GM10266 (cell line): ENCODE measurements around the gene TMEM131.

ENCODE experiments used
- DNase-seq: peaks from one replicate; pipeline ENCODE4 v3.0.0; 2012; ENCODE audit errors: extremely low spot score
- CTCF ChIP-seq: IDR thresholded peaks from 2 replicates; pipeline ENCODE4 v1.5.1; 2012; ENCODE audit warnings: mild to moderate bottlenecking, low read depth; ENCODE audit not compliant: control insufficient read depth, insufficient read depth; ENCODE audit errors: missing control alignments

Gene TMEM131

GRCh38 chr2:97994476-97994875, 1.3 kb downstream of the TMEM131 start:
- no peak for DNase-seq
- no peak for TF ChIP-seq CTCF

DNA sequence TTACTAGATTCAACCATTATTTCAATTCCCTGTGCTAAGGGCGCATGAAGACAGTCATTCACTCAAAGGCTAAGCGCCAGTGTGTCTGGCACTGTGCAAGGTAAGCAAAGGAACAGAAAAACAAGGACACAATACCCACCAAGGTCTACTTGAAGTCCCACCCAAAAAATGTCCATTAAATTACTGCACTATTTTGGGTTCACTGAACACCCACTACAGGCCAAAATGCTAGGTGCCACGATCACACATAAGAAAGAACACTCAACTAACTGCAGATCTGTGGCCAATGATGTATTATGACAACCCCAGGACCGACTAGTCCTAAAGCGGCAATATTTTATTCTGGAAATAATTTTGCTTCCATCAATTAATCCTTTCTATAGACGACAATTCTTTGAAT, 1.8 kb downstream of the TMEM131 start:
- DNase-seq, result no peak
- no peak for TF ChIP-seq CTCF

GRCh38 chr2:97992836-97993825, 2.6 kb downstream of the TMEM131 start:
- no peak for TF ChIP-seq CTCF

GRCh38 chr2:97991081-97991856, 4.5 kb downstream of the TMEM131 start:
- no peak for TF ChIP-seq CTCF

More at GRCh38 chr2:97992836-97993825, 2.6 kb downstream of the TMEM131 start:
- DNase-seq, result no peak

DNA sequence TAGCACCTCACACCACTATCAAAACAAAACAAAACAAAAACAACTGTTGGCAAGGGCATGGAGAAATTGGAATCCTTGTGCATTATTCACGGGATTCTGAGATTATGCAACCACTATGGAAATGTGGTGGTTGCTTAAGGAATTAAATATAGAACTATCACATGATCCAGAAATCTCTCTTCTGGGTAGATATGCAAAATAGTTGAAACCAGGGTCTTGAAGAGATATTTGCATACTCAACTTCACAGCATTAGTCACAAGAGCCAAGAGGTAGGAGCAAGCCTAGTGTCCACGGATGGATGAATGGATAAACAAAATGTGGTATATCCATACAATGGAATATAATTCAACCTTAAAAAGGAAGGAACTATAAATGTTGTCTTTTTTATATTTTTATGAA, 7.0 kb downstream of the TMEM131 start:
- no peak for TF ChIP-seq CTCF
- DNase-seq, result no peak

More at GRCh38 chr2:97991081-97991856, 4.5 kb downstream of the TMEM131 start:
- DNase-seq, result peak; percentile 39

DNA sequence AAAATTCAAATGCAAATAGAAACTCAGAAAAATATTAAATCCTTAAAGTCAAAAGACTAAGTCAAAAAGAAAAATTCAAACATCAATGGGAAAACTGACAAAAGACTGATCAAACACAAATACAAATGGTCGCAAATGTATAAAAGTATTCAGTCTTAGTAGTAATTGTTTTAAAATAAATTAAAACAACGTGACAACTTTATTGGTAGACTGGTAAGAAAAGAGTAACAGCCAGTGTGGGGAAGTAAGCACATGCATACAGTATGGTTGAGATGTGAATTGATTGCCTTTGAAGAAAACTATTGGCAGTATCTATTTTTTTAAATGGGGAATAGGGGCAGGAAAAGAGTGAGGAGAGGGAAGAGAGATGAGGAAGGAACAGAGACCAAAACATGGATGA, 9.8 kb downstream of the TMEM131 start:
- no peak for TF ChIP-seq CTCF

More for the DNA sequence above, 9.8 kb downstream of the TMEM131 start:
- no peak for DNase-seq
